H9 (cell line): ENCODE data around the gene FANCE. TPM values are rescaled to one million over a fixed set of nuclear protein-coding genes. Genes with fewer than 3 reads are reported as not detected.

ENCODE experiments used
- DNase-seq: peaks from one replicate; pipeline ENCODE4 v3.0.0-alpha.2; 2017
- H2AFZ ChIP-seq: one replicate; pipeline ENCODE4 v1.6.1; 2013; ENCODE audit warnings: mild to moderate bottlenecking, low read length, control low read depth, moderate library complexity
- H2AK5ac ChIP-seq: 2 replicates; pipeline ENCODE4 v1.6.1; 2013; ENCODE audit warnings: low read length, control low read depth, mixed read lengths; ENCODE audit not compliant: insufficient read length
- H2BK120ac ChIP-seq: one replicate; pipeline ENCODE4 v1.6.1; 2013; ENCODE audit warnings: low read depth, mild to moderate bottlenecking, low read length, control low read depth, inconsistent platforms; ENCODE audit not compliant: poor library complexity, severe bottlenecking
- H2BK12ac ChIP-seq: 2 replicates; pipeline ENCODE4 v1.6.1; 2013; ENCODE audit warnings: low read length, control low read depth, mixed read lengths, low read depth; ENCODE audit not compliant: insufficient read length
- H2BK15ac ChIP-seq: 2 replicates; pipeline ENCODE4 v1.6.1; 2013; ENCODE audit warnings: low read depth, low read length, control low read depth
- H2BK20ac ChIP-seq: one replicate; pipeline ENCODE4 v1.6.1; 2013; ENCODE audit warnings: low read depth, mild to moderate bottlenecking, low read length, control low read depth, inconsistent platforms; ENCODE audit not compliant: poor library complexity, severe bottlenecking
- H2BK5ac ChIP-seq: 2 replicates; pipeline ENCODE4 v1.6.1; 2013; ENCODE audit warnings: low read length, control low read depth, mixed read lengths; ENCODE audit not compliant: insufficient read length
- H3K14ac ChIP-seq: 2 replicates; pipeline ENCODE4 v1.6.1; 2013; ENCODE audit warnings: low read length, control low read depth; ENCODE audit not compliant: insufficient read depth
- H3K18ac ChIP-seq: 2 replicates; pipeline ENCODE4 v1.6.1; 2013; ENCODE audit warnings: low read depth, mild to moderate bottlenecking, mixed read lengths, low read length, control low read depth; ENCODE audit not compliant: insufficient read length
- H3K23ac ChIP-seq: 2 replicates; pipeline ENCODE4 v1.6.1; 2013; ENCODE audit warnings: low read length, control low read depth, mixed read lengths, low read depth; ENCODE audit not compliant: insufficient read length
- H3K23me2 ChIP-seq: 2 replicates; pipeline ENCODE4 v1.6.1; 2013; ENCODE audit warnings: low read depth, mild to moderate bottlenecking, mixed read lengths, low read length, control low read depth; ENCODE audit not compliant: insufficient read length, poor library complexity, severe bottlenecking
- H3K27ac ChIP-seq: 2 replicates; pipeline ENCODE4 v1.5.1; 2013; ENCODE audit warnings: low read length, control low read depth, mixed read lengths, low read depth; ENCODE audit not compliant: insufficient read length
- H3K27me3 ChIP-seq: 2 replicates; pipeline ENCODE4 v1.6.1; 2013; ENCODE audit warnings: low read length, control low read depth, inconsistent platforms; ENCODE audit not compliant: insufficient read depth
- H3K4ac ChIP-seq: 2 replicates; pipeline ENCODE4 v1.6.1; 2013; ENCODE audit warnings: low read depth, mild to moderate bottlenecking, control low read depth, inconsistent platforms, low read length, moderate library complexity
- H3K4me1 ChIP-seq: 2 replicates; pipeline ENCODE4 v1.6.1; 2013; ENCODE audit warnings: low read length, control low read depth, inconsistent platforms; ENCODE audit not compliant: insufficient read depth
- H3K4me2 ChIP-seq: 2 replicates; pipeline ENCODE4 v1.6.1; 2013; ENCODE audit warnings: low read length, control low read depth, mixed read lengths; ENCODE audit not compliant: insufficient read length, insufficient read depth
- H3K56ac ChIP-seq: 2 replicates; pipeline ENCODE4 v1.6.1; 2013; ENCODE audit warnings: low read depth, mild to moderate bottlenecking, mixed read lengths, low read length, control low read depth; ENCODE audit not compliant: insufficient read length
- H3K79me1 ChIP-seq: 2 replicates; pipeline ENCODE4 v1.6.1; 2013; ENCODE audit warnings: low read depth, mild to moderate bottlenecking, moderate library complexity, low read length, control low read depth, inconsistent platforms; ENCODE audit not compliant: insufficient read depth, poor library complexity, severe bottlenecking
- H3K79me2 ChIP-seq: 2 replicates; pipeline ENCODE4 v1.6.1; 2013; ENCODE audit warnings: low read length, control low read depth, inconsistent platforms; ENCODE audit not compliant: insufficient read depth
- H3K9ac ChIP-seq: 2 replicates; pipeline ENCODE4 v1.6.1; 2013; ENCODE audit warnings: low read length, control low read depth, mixed read lengths; ENCODE audit not compliant: insufficient read length; ENCODE audit errors: extremely low read depth
- H3K9me3 ChIP-seq: one replicate; pipeline ENCODE4 v1.6.1; 2013; ENCODE audit warnings: low read depth, low read length, inconsistent platforms; ENCODE audit not compliant: control insufficient read depth
- H3T11ph ChIP-seq: one replicate; pipeline ENCODE4 v1.6.1; 2013; ENCODE audit warnings: mild to moderate bottlenecking, low read length, control low read depth, inconsistent platforms
- H4K20me1 ChIP-seq: one replicate; pipeline ENCODE4 v1.6.1; 2013; ENCODE audit not compliant: control insufficient read depth, insufficient read length, insufficient read depth
- H4K5ac ChIP-seq: 2 replicates; pipeline ENCODE4 v1.6.1; 2013; ENCODE audit warnings: low read depth, mild to moderate bottlenecking, mixed read lengths, low read length, control low read depth; ENCODE audit not compliant: insufficient read length
- H4K8ac ChIP-seq: replicated peaks from 2 replicates; pipeline ENCODE4 v1.6.1; 2013; ENCODE audit warnings: low read length, control low read depth, mixed read lengths, low read depth; ENCODE audit not compliant: insufficient read length
- H4K91ac ChIP-seq: 2 replicates; pipeline ENCODE4 v1.6.1; 2013; ENCODE audit warnings: low read depth, mild to moderate bottlenecking, moderate library complexity, mixed read lengths, low read length, control low read depth; ENCODE audit not compliant: insufficient read length
- H3K27ac Mint-ChIP-seq, 3 experiments: 2 replicates in 2 of 3; 3 replicates in 1 of 3; pipeline ENCODE4 v1.8.0; 2020 to 2021; ENCODE audit warnings: mixed read lengths in 3 of 3, mild to moderate bottlenecking in 1 of 3, moderate library complexity in 1 of 3
- H3K27me3 Mint-ChIP-seq: 2 replicates; pipeline ENCODE4 v1.8.0; 2021; ENCODE audit warnings: low read depth, mild to moderate bottlenecking, moderate library complexity, mixed read lengths
- H3K36me3 Mint-ChIP-seq, 3 experiments: 2 replicates in 2 of 3; 3 replicates in 1 of 3; pipeline ENCODE4 v1.8.0; 2020 to 2021; ENCODE audit warnings: low read depth in 3 of 3, mixed read lengths in 3 of 3; ENCODE audit not compliant: insufficient read depth in 1 of 3
- H3K4me1 Mint-ChIP-seq, 2 experiments: 2 replicates each; pipeline ENCODE4 v1.8.0; 2020; ENCODE audit warnings: mixed read lengths in 2 of 2
- H3K4me3 Mint-ChIP-seq, 2 experiments: 2 replicates in 1 of 2; 3 replicates in 1 of 2; pipeline ENCODE4 v1.8.0; 2020 to 2021; ENCODE audit warnings: mild to moderate bottlenecking in 2 of 2, mixed read lengths in 2 of 2, moderate library complexity in 1 of 2
- H3K9me3 Mint-ChIP-seq, 2 experiments: 2 replicates in 1 of 2; 3 replicates in 1 of 2; pipeline ENCODE4 v1.8.0; 2020; ENCODE audit warnings: mild to moderate bottlenecking in 2 of 2, mixed read lengths in 2 of 2, moderate library complexity in 1 of 2
- CTCF ChIP-seq: fragments of 200-600 bp; sonication (generic); conservative IDR thresholded peaks from 3 replicates; pipeline ENCODE4 v1.8.0; 2021; ENCODE audit warnings: antibody characterized with exemption, mild to moderate bottlenecking
- WGBS: extraction: QIAGEN DNeasy Blood & Tissue Kit; methylation state at CpG from one replicate; pipeline ENCODE4 v1.1.7; 2013; ENCODE audit warnings: missing lambda C conversion rate, low lambda C conversion rate, mixed read lengths; ENCODE audit not compliant: insufficient read length; ENCODE audit errors: extremely low coverage; 5-methylcytosine and 5-hydroxymethylcytosine counted together
- total RNA-seq: library from RNA; stranded (reverse); gene quantifications from 2 replicates; pipeline ENCODE4 v1.2.1, GENCODE V29; 2021

The FANCE gene
- total RNA-seq, 1 experiment from 2014 or later: 8.4 TPM

GRCh38 chr6:35499372-35499771, 47.2 kb downstream of the FANCE start:
- H3K79me2 ChIP-seq: peaks cover 2% of the 10 kb centered on the region; the same call in 1 of the 2 replicates
- peaks cover 33 to 35% of the 10 kb centered on the region in 2 experiments for H3K4me1 Mint-ChIP-seq
- no peaks in the 10 kb centered on the region; the same call in 1 of the 2 replicates for H3K27me3 ChIP-seq
- no peak overlapping the region for H4K91ac ChIP-seq
- peaks cover 6% of the 10 kb centered on the region; the same call in 1 of the 2 replicates for H3K4me1 ChIP-seq
- no peak overlapping the region for H3K18ac ChIP-seq
- peaks cover 0 to 4% (median 0%) of the 10 kb centered on the region in 3 experiments; a peak in 2 of 7 replicates for H3K36me3 Mint-ChIP-seq
- no peak overlapping the region for H2BK5ac ChIP-seq
- no peaks in the 10 kb centered on the region for H4K20me1 ChIP-seq
- H3K56ac ChIP-seq: no peak overlapping the region
- peak overlapping the region in 1 of 2 experiments; percentile 84; a peak in 2 of 5 replicates for H3K4me3 Mint-ChIP-seq
- no peak overlapping the region for H2BK120ac ChIP-seq
- TF ChIP-seq CTCF: no peak
- no peak overlapping the region for H2BK12ac ChIP-seq
- peaks cover 31% of the 10 kb centered on the region for H3K27me3 Mint-ChIP-seq
- no peak overlapping the region for H2AFZ ChIP-seq
- H3K27ac ChIP-seq: no peak overlapping the region
- H3K27ac Mint-ChIP-seq: no peak overlapping the region
- no peak overlapping the region for H2AK5ac ChIP-seq
- H3K4me2 ChIP-seq: no peak overlapping the region
- peaks cover 12% of the 10 kb centered on the region for H3K23me2 ChIP-seq
- no peak overlapping the region for H3K4ac ChIP-seq
- H3K9me3 ChIP-seq: no peaks in the 10 kb centered on the region
- no peak overlapping the region for H3K9ac ChIP-seq
- no CpG with 5 or more reads among the region's 4 CpGs for WGBS
- H3K9me3 Mint-ChIP-seq: no peaks in the 10 kb centered on the region
- H2BK20ac ChIP-seq: no peak overlapping the region
- H3K14ac ChIP-seq: no peak overlapping the region
- no peak overlapping the region for H3K23ac ChIP-seq
- H3K79me1 ChIP-seq: no peaks in the 10 kb centered on the region
- H4K5ac ChIP-seq: no peak overlapping the region
- H3T11ph ChIP-seq: no peak overlapping the region
- no peak overlapping the region for H2BK15ac ChIP-seq
- H4K8ac ChIP-seq: no peak overlapping the region
- no peak for DNase-seq
